GM23338 (cell line): ENCODE measurements around the gene TBATA. TPM values are rescaled to one million over a fixed set of nuclear protein-coding genes. Genes with fewer than 3 reads are reported as not detected.

Experiments used
- ATAC-seq: fragments of 200-7000 bp; cut with Tn5 transposase; 3 replicates; pipeline ENCODE4 v1.9.1; 2020
- DNase-seq: peaks from one replicate; pipeline ENCODE4 v3.0.0-alpha.2; 2015; ENCODE audit warnings: low spot score
- H2AFZ ChIP-seq: fragments of 200-600 bp; sonication (generic); 2 replicates; pipeline ENCODE4 v1.8.0; 2016; ENCODE audit warnings: antibody characterized with exemption, mild to moderate bottlenecking, moderate library complexity
- H3F3A ChIP-seq: fragments of 200-600 bp; sonication (generic); replicated peaks from 2 replicates; pipeline ENCODE4 v1.8.0; 2017; ENCODE audit warnings: antibody characterized with exemption, mixed run types, low read depth
- H3K27ac ChIP-seq: fragments of 200-600 bp; sonication (generic); 2 replicates; pipeline ENCODE4 v1.6.1; 2016; ENCODE audit warnings: low read depth
- H3K27me3 ChIP-seq: fragments of 200-600 bp; sonication (generic); 2 replicates; pipeline ENCODE4 v1.8.0; 2016; ENCODE audit warnings: mild to moderate bottlenecking, mixed run types, moderate library complexity; ENCODE audit not compliant: insufficient read depth
- H3K36me3 ChIP-seq: fragments of 200-600 bp; sonication (generic); 2 replicates; pipeline ENCODE4 v1.8.0; 2016; ENCODE audit warnings: mild to moderate bottlenecking; ENCODE audit not compliant: insufficient read depth
- H3K4me1 ChIP-seq: fragments of 200-600 bp; sonication (generic); 2 replicates; pipeline ENCODE4 v1.8.0; 2016; ENCODE audit warnings: mild to moderate bottlenecking, moderate library complexity; ENCODE audit not compliant: insufficient read depth
- H3K4me2 ChIP-seq: fragments of 200-600 bp; sonication (generic); 2 replicates; pipeline ENCODE4 v1.7.1; 2017; ENCODE audit warnings: mixed run types
- H3K4me3 ChIP-seq: fragments of 200-600 bp; sonication (generic); 2 replicates; pipeline ENCODE4 v1.6.1; 2016; ENCODE audit warnings: mixed run types
- H3K79me2 ChIP-seq: fragments of 200-600 bp; sonication (generic); replicated peaks from 2 replicates; pipeline ENCODE4 v1.8.0; 2017; ENCODE audit warnings: mild to moderate bottlenecking; ENCODE audit not compliant: insufficient read depth
- H3K9me2 ChIP-seq: fragments of 200-600 bp; sonication (generic); 2 replicates; pipeline ENCODE4 v1.8.0; 2017; ENCODE audit not compliant: insufficient read depth
- H4K20me1 ChIP-seq: fragments of 200-600 bp; sonication (generic); replicated peaks from 2 replicates; pipeline ENCODE4 v1.8.0; 2017; ENCODE audit warnings: mild to moderate bottlenecking; ENCODE audit not compliant: insufficient read depth
- H3K27ac Mint-ChIP-seq: 2 replicates; pipeline ENCODE4 v1.8.0; 2020; ENCODE audit warnings: inconsistent platforms, mild to moderate bottlenecking, moderate library complexity, mixed read lengths
- H3K27me3 Mint-ChIP-seq: 3 replicates; pipeline ENCODE4 v1.8.0; 2022; ENCODE audit warnings: low read depth, mild to moderate bottlenecking, moderate library complexity, mixed read lengths, inconsistent platforms; ENCODE audit not compliant: insufficient read depth, poor library complexity
- H3K36me3 Mint-ChIP-seq: 3 replicates; pipeline ENCODE4 v1.8.0; 2021; ENCODE audit warnings: low read depth, mild to moderate bottlenecking, inconsistent platforms, moderate library complexity, mixed read lengths
- H3K4me1 Mint-ChIP-seq: 3 replicates; pipeline ENCODE4 v1.8.0; 2020; ENCODE audit warnings: mild to moderate bottlenecking, inconsistent platforms, mixed read lengths
- H3K4me3 Mint-ChIP-seq: 3 replicates; pipeline ENCODE4 v1.8.0; 2021; ENCODE audit warnings: moderate library complexity, mild to moderate bottlenecking, inconsistent platforms, mixed read lengths
- H3K9me3 Mint-ChIP-seq: 3 replicates; pipeline ENCODE4 v1.8.0; 2020; ENCODE audit warnings: moderate library complexity, mild to moderate bottlenecking, inconsistent platforms, mixed read lengths
- CREB1 ChIP-seq: fragments of 250-450 bp; sonication (Bioruptor Pico); IDR thresholded peaks from 2 replicates; pipeline ENCODE4 v1.5.0; 2020; ENCODE audit warnings: low read depth, mild to moderate bottlenecking, moderate library complexity
- ETS1 ChIP-seq: IDR thresholded peaks from 2 replicates; pipeline ENCODE4 v1.6.1; 2016; ENCODE audit warnings: antibody characterized with exemption
- EZH2phosphoT487 ChIP-seq: fragments of 200-600 bp; sonication (generic); IDR thresholded peaks from one replicate; pipeline ENCODE4 v1.8.1; 2018; ENCODE audit warnings: antibody characterized with exemption; ENCODE audit not compliant: unreplicated experiment
- POLR2AphosphoS5 ChIP-seq: IDR thresholded peaks from 2 replicates; pipeline ENCODE4 v1.6.1; 2016; ENCODE audit warnings: antibody characterized with exemption, low read depth
- REST ChIP-seq: IDR thresholded peaks from one replicate; pipeline ENCODE4 v1.6.1; 2018; ENCODE audit warnings: antibody characterized with exemption; ENCODE audit not compliant: unreplicated experiment
- STAT1 ChIP-seq: IDR thresholded peaks from one replicate; pipeline ENCODE4 v1.6.1; 2016; ENCODE audit warnings: antibody characterized with exemption; ENCODE audit not compliant: unreplicated experiment
- ZNF114 ChIP-seq: fragments of 250-450 bp; sonication (Bioruptor Pico); IDR thresholded peaks from 2 replicates; pipeline ENCODE4 v1.5.0; 2020; ENCODE audit warnings: mild to moderate bottlenecking, moderate library complexity
- ZNF462 ChIP-seq: fragments of 250-450 bp; sonication (Bioruptor Pico); IDR thresholded peaks from 2 replicates; pipeline ENCODE4 v1.5.0; 2020; ENCODE audit warnings: mild to moderate bottlenecking, moderate library complexity
- polyA plus RNA-seq: library from polyadenylated mRNA; unstranded; fragments of >200 nt; fragmentation: Nextera tagmentation; extraction: Ambion mirVana; gene quantifications from 2 replicates; pipeline ENCODE4 v1.2.1, GENCODE V29; 2016
- total RNA-seq: library from RNA; depleted of rRNA; stranded (reverse); fragments of >200 nt; shearing (Covaris generic); gene quantifications from 2 replicates; pipeline ENCODE4 v1.2.3, GENCODE V29; 2014

The TBATA gene
- total and polyA plus RNA-seq, 2 experiments from 2014 or later, result not detected

- no peak overlapping the region for H3K4me3 ChIP-seq
- no peaks in the 10 kb centered on the region for H3K27me3 ChIP-seq
- no peak overlapping the region for H3K4me2 ChIP-seq
- H3K4me3 Mint-ChIP-seq, result no peak overlapping the region
- H2AFZ ChIP-seq, result no peak overlapping the region
- H3K36me3 ChIP-seq, result peaks cover 6% of the 10 kb centered on the region; the same call in 1 of the 2 replicates
- DNase-seq, result no peak
- peaks cover 95% of the 10 kb centered on the region for H3K79me2 ChIP-seq
- no peak overlapping the region for H3K27ac Mint-ChIP-seq
- H3K27ac ChIP-seq, result no peak overlapping the region
- H4K20me1 ChIP-seq, result peaks cover 23% of the 10 kb centered on the region; the same call in 1 of the 2 replicates
- H3K27me3 Mint-ChIP-seq, result no peaks in the 10 kb centered on the region
- no peaks in the 10 kb centered on the region for H3F3A ChIP-seq
- H3K4me1 ChIP-seq, result no peaks in the 10 kb centered on the region
- no peak for ATAC-seq
- TF ChIP-seq POLR2AphosphoS5 (no peak), ZNF462 (CRISPR knock-in tag) (no peak), STAT1 (no peak), REST (no peak), CREB1 (CRISPR knock-in tag) (no peak), EZH2phosphoT487 (no peak), ETS1 (no peak), ZNF114 (CRISPR knock-in tag) (no peak)
- no peaks in the 10 kb centered on the region; the same call in 2 of the 3 replicates for H3K9me3 Mint-ChIP-seq
- H3K36me3 Mint-ChIP-seq, result peaks cover 26% of the 10 kb centered on the region
- no peaks in the 10 kb centered on the region for H3K9me2 ChIP-seq
- no peaks in the 10 kb centered on the region; the same call in 2 of the 3 replicates for H3K4me1 Mint-ChIP-seq
Observed at GRCh38 chr10:70834441-70835151, 49.4 kb upstream of the TBATA start.
